ENCODE results near the gene ANGPT4. TPM values are rescaled to one million over a fixed set of nuclear protein-coding genes. Genes with fewer than 3 reads are reported as not detected.

Gene ANGPT4
- total and polyA plus RNA-seq, 2 of the 13 experiments (the other 11 are each of a cell fraction or from before 2014, with no cell fraction given), result not detected

DNA sequence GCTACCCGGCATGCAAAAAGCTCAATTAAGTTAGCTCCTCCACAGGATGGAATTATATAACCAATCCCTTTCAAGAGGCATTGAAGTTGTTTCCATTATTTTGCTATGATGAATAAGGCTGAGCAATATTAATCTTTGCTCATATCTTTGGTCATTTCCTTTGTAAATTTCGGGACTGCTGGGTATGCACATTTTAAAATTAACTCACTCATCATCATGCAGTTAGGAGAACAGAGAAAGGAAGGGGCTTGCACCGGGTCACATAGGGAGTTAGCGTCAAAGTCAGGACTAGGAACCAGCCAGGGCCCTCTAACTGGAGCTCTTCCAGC is 83.0 kb downstream of the ANGPT4 start:
- intact Hi-C loops (cut with micrococcal nuclease; ENCODE audit: unreplicated experiment), result loop anchor here (5.0 kb wide), 1 partner anchor 1129 kb away; no protein-coding TSS in a partner anchor
- no peaks in the 10 kb centered on the region for H3K79me2 ChIP-seq (ENCODE audit: insufficient read depth, low read length)
- in situ Hi-C loops (cut with HindIII; ENCODE audit: extremely low pct_ligation_motif_present, low pct_unique_long_range_greater_than_20kb), result no loop called here
- no peak overlapping the region for H3K27ac ChIP-seq (ENCODE audit: extremely low read length, insufficient read depth, low read length)
- no peaks in the 10 kb centered on the region for H4K20me1 ChIP-seq (ENCODE audit: insufficient read depth, low read length)
- H3K36me3 ChIP-seq (replicated peaks in 1 of 2; ENCODE audit: control insufficient read depth in 1 of 2, insufficient read depth in 2 of 2, low read length in 2 of 2), result no peaks in the 10 kb centered on the region
- H3K4me2 ChIP-seq (ENCODE audit: low read depth, low read length), result peak overlapping the region; percentile 91
- ATAC-seq (no peak), FAIRE-seq (no peak), DNase-seq (ENCODE audit: low spot score) (no peak)
- H3K9me3 ChIP-seq (ENCODE audit: low read length), result no peaks in the 10 kb centered on the region
- POLR2A ChIA-PET, result interaction anchor here (1.0 kb wide), 1 partner anchor 30 kb away, joined by 3 read pairs; no protein-coding TSS in a partner anchor
- 9% methylated on average over 4 of the region's 4 CpGs for WGBS (ENCODE audit: low lambda C conversion rate)
- CTCF ChIA-PET (ENCODE audit: low intra/inter-chr PET ratio, low total read pairs), result no interaction called here
- H3K4me1 ChIP-seq (ENCODE audit: insufficient read depth, low read length), result peaks cover 15% of the 10 kb centered on the region
- H3K4me3 ChIP-seq (replicated peaks in 1 of 3; ENCODE audit: insufficient read depth in 1 of 3, low read depth in 2 of 3, low read length in 3 of 3), result peak overlapping the region; percentile 40 to 81 (median 66)
- H3K9ac ChIP-seq (ENCODE audit: insufficient read depth, low read depth, low read length), result 0 out of 2 replicates have a peak overlapping the region, but pooled peaks have one; percentile 68
- no TSS peak for BruUV-seq (replicated peaks)
- H2AFZ ChIP-seq (ENCODE audit: low read length), result no peak overlapping the region
- H3K27me3 ChIP-seq (ENCODE audit: control insufficient read depth in 1 of 2, insufficient read depth in 2 of 2, low read length in 2 of 2), result peaks cover 0 to 7% of the 10 kb centered on the region in 2 experiments; a peak in 3 of 5 replicates
- TF ChIP-seq ZFP36L1 (CRISPR knock-in tag; IDR thresholded peaks at IDR 0.05) (no peak), KDM3A (CRISPR knock-in tag; IDR thresholded peaks at IDR 0.05; ENCODE audit: low read depth) (no peak), RBFOX2 (IDR thresholded peaks at IDR 0.05; ENCODE audit: low read depth, low read length) (no peak), ADNP (CRISPR knock-in tag; IDR thresholded peaks at IDR 0.05) (no peak), ZNF335 (CRISPR knock-in tag; IDR thresholded peaks at IDR 0.05) (no peak), CEBPB (IDR thresholded peaks at IDR 0.05; ENCODE audit: borderline replicate concordance, low read depth, low read length) (no peak), GZF1 (CRISPR knock-in tag; IDR thresholded peaks at IDR 0.05) (no peak), CCDC6 (CRISPR knock-in tag; IDR thresholded peaks at IDR 0.05) (no peak), ELF4 (CRISPR knock-in tag; IDR thresholded peaks at IDR 0.05; ENCODE audit: borderline replicate concordance) (0 out of 2 replicates have a peak, but pooled peaks have one; percentile 30), ZNF607 (CRISPR knock-in tag; IDR thresholded peaks at IDR 0.05; ENCODE audit: borderline replicate concordance) (no peak), ZNF225 (CRISPR knock-in tag; IDR thresholded peaks at IDR 0.05) (no peak), NFE2L2 (IDR thresholded peaks at IDR 0.05; ENCODE audit: low read length) (no peak), ZNF143 (CRISPR knock-in tag; IDR thresholded peaks at IDR 0.05) (no peak), GLI4 (CRISPR knock-in tag; IDR thresholded peaks at IDR 0.05; ENCODE audit: borderline replicate concordance) (0 out of 2 replicates have a peak, but pooled peaks have one; percentile 15), PRPF4 (IDR thresholded peaks at IDR 0.05; ENCODE audit: low read depth, low read length, poor library complexity, severe bottlenecking) (no peak), ZNF136 (CRISPR knock-in tag; IDR thresholded peaks at IDR 0.05; ENCODE audit: low read depth) (peak; percentile 63; the same call in 1 of the 2 replicates), TEAD2 (CRISPR knock-in tag; IDR thresholded peaks at IDR 0.05) (no peak)
- TF ChIP-seq, protein P1, sequence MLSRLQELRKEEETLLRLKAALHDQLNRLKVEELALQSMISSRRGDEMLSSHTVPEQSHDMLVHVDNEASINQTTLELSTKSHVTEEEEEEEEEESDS (CRISPR knock-in tag; IDR thresholded peaks at IDR 0.05; ENCODE audit: borderline replicate concordance), result no peak
- TF ChIP-seq, protein P2, sequence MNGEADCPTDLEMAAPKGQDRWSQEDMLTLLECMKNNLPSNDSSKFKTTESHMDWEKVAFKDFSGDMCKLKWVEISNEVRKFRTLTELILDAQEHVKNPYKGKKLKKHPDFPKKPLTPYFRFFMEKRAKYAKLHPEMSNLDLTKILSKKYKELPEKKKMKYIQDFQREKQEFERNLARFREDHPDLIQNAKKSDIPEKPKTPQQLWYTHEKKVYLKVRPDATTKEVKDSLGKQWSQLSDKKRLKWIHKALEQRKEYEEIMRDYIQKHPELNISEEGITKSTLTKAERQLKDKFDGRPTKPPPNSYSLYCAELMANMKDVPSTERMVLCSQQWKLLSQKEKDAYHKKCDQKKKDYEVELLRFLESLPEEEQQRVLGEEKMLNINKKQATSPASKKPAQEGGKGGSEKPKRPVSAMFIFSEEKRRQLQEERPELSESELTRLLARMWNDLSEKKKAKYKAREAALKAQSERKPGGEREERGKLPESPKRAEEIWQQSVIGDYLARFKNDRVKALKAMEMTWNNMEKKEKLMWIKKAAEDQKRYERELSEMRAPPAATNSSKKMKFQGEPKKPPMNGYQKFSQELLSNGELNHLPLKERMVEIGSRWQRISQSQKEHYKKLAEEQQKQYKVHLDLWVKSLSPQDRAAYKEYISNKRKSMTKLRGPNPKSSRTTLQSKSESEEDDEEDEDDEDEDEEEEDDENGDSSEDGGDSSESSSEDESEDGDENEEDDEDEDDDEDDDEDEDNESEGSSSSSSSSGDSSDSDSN (CRISPR knock-in tag; IDR thresholded peaks at IDR 0.05), result no peak
- TF ChIP-seq, protein P3, sequence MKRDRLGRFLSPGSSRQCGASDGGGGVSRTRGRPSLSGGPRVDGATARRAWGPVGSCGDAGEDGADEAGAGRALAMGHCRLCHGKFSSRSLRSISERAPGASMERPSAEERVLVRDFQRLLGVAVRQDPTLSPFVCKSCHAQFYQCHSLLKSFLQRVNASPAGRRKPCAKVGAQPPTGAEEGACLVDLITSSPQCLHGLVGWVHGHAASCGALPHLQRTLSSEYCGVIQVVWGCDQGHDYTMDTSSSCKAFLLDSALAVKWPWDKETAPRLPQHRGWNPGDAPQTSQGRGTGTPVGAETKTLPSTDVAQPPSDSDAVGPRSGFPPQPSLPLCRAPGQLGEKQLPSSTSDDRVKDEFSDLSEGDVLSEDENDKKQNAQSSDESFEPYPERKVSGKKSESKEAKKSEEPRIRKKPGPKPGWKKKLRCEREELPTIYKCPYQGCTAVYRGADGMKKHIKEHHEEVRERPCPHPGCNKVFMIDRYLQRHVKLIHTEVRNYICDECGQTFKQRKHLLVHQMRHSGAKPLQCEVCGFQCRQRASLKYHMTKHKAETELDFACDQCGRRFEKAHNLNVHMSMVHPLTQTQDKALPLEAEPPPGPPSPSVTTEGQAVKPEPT (CRISPR knock-in tag; IDR thresholded peaks at IDR 0.05; ENCODE audit: low read depth), result no peak
- TF ChIP-seq, protein P4, sequence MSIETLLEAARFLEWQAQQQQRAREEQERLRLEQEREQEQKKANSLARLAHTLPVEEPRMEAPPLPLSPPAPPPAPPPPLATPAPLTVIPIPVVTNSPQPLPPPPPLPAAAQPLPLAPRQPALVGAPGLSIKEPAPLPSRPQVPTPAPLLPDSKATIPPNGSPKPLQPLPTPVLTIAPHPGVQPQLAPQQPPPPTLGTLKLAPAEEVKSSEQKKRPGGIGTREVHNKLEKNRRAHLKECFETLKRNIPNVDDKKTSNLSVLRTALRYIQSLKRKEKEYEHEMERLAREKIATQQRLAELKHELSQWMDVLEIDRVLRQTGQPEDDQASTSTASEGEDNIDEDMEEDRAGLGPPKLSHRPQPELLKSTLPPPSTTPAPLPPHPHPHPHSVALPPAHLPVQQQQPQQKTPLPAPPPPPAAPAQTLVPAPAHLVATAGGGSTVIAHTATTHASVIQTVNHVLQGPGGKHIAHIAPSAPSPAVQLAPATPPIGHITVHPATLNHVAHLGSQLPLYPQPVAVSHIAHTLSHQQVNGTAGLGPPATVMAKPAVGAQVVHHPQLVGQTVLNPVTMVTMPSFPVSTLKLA (IDR thresholded peaks at IDR 0.05), result no peak
